ENCODE data around the gene FBXO31.
"Not testable (repeated sequence)": the region's sequence is repeated elsewhere in the genome, so short reads cannot be mapped to it uniquely, and the experiment has no call there.

Gene FBXO31

DNA sequence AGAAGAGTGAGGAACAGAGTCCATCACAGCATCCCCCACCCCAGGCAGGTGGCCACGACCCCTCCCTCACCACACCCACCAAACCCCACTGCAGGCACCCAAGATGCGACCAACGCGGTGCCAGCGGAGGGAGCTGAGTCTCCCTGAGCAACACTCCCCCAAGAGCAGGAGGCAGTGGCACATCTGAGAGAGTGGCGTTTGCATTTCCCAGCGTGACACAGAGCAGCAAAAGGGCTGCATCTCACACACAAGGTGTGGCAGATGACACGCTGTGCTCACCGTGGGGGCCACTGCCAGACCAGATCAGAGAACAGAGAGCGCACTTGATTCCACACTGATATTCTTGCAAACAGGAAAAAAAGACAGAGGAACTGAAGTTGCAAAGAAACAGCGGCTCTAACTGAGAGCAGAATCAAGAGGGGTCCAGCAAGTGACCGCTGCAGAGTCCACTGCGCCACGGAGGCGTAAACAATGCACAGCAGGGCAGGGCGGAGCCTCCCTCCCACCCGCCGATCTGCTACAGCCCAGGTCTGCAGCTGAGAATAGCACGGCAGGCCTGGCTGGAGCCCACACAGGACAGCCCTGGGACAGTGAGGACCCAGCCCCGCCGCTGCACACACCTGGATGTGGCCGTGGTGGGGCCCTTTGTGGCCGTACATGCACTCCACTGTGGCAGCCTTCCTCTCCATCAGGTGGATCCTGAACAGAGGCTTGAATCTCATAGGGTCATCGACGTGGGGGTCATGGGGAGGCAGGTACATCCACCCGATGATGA lies 40.4 kb downstream of the FBXO31 start:
- DNase-seq (ENCODE audit: low spot score): no peak

DNA sequence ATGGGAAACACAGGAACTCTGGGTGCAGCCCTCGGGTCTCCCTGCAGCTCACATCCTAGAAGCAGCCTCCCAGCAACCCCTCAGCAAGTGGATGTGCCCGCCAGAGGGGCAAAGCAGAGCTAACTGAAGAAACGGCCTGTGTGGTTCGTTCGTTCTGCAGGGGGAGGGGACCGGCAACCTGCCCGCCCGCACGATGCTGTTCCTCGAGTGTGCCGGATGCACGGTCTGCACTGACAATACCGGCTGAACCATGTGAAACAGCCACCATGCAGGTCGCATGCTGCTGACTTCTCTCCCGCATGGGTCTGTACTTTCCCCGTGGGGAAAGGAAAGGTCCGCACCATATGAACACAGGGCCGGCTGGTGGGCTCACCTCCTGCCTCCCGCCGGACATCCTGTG lies 41.1 kb downstream of the FBXO31 start:
- no peak for DNase-seq (ENCODE audit: low spot score)

DNA sequence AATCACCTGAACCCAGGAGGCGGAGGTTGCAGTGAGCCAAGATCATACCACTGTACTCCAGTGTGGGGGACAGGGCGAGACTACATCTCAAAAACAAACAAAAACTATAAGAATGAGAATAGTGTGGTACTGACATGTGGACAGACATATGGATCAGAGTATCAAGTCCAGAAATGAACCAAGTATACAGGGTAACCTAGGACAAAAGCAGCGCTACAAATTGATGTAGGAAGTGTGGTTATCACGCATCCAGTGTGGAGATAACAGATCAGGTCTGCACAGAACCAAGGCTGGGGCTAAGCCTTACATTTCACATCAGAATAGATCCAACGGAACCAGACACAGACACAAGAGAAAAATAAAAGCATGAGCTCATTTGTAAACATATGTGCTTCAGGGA lies 43.4 kb downstream of the FBXO31 start:
- DNase-seq (ENCODE audit: low spot score): no peak

- DNase-seq (ENCODE audit: low spot score): not testable (repeated sequence)
These were observed 43.9 kb downstream of the FBXO31 start for GRCh38 chr16:87339724-87340105.

DNA sequence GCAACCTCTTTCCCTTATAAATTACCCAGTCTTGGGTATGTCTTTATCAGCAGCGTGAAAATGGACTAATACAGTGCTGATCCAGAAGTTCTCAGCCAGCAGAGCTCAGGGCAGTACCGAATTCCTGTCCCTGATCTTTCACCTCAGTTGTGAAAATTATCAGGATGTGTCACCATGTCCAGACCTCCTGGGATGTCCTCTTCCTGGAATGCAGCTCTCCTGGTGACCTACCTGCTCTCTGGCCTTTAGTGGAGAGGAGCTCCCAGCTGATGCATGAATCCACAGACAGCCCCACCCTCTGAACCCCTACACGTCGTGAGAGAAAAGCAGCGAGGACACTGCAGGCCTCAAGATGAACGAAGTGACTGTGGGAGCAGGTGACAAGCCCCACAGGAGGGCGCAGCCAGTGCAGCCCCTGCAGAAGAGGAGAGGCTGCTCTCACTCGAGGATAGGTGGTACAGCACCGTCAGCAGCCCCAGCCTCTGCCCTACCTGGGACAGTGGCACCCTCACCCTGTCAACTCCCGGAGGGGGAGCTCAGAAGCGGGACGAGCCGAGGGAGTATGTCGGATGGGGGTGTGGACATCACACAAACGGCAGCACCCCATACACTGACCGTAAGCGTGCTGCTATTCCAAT lies 44.4 kb downstream of the FBXO31 start:
- no peak for DNase-seq (ENCODE audit: low spot score)

DNA sequence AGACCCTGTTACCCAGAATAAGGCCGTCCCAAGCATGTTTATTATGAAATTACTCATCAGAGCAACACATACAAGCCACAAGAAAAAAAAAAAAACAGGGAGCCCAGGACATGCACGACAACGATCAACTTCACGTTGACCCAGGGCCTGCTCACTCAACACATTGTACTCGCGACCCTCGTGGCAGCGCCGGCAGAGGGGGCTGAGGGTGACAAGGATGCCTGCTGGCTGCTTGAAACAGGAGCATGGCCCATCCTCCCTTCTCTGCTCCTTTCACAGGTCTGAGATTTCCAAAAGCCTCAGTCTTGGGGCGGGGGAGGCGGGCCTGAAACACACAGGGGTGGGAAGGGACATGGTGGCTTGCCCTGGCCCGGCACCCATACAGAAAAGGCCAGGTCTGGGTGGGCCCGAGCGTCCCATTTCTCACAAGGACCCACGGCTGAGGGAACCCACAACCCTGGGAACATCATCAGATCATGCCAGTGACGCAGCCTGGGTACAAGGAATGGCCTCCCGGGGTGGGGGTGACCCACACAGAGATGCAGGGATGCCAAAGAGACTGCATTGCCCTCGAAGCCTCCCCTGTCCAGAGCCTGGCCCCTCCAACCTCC lies 45.3 kb downstream of the FBXO31 start:
- DNase-seq (ENCODE audit: low spot score): no peak

DNA sequence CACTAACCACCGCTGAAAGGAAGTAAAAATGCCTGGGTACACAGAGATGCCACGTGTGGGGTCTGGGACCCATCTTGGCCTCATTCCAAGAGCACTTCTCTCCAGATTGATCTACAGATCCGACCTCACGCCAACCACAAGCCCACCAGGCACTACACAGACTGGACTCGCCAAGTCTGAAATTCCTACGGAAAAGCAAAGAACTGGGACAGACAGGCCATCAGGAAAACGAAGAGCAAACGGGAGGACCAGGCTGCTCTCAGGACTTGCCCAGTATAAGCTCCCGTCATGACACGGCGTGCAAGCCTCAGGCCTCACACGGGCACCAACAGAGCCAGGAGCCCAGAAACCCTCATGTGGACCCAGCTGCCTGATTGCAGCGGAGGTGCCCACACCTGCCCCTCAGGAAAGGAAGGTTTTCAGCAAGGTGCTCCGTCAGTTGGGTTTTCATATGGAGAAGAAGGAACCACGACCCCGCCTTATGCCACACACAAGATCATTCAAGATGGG lies 46.3 kb downstream of the FBXO31 start:
- no peak for DNase-seq (ENCODE audit: low spot score)

DNA sequence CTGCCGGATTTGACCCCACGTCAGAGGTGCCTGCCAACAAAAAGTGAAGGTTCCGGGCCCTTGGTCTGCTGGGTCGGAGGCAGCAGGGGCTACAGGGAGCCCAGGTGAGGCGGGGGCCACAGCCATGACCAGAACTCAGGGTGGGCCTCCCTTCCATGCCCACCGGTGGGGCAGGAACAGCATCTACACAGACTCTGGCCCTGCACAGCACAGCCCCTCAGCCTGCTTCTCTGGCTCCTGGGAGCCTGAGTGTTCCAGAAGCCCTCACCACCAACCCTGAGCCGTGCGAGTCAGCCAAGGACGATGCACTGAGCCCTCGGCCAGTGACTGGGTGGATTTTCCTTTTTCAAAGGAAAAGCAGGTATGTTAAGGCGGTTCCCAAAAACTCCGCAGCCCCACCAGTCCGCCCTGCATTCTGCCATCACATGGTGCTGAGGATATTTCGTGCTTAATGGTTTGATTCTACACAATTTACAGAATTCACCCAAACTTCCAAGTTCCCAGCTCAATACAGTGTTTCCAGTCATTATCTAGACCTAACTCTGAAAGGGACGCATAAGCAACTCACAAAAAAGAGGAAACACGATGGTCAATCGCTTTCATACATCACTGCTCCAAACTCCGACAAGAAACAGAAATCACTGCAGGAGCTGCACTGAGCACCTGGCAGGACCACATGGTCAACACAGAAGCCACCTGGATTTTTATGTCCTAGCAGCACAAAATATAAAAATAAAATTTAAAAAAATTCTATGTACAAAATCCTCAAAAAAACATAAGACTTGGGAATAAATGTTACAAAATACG lies 46.9 kb downstream of the FBXO31 start:
- no peak for DNase-seq (ENCODE audit: low spot score)

DNA sequence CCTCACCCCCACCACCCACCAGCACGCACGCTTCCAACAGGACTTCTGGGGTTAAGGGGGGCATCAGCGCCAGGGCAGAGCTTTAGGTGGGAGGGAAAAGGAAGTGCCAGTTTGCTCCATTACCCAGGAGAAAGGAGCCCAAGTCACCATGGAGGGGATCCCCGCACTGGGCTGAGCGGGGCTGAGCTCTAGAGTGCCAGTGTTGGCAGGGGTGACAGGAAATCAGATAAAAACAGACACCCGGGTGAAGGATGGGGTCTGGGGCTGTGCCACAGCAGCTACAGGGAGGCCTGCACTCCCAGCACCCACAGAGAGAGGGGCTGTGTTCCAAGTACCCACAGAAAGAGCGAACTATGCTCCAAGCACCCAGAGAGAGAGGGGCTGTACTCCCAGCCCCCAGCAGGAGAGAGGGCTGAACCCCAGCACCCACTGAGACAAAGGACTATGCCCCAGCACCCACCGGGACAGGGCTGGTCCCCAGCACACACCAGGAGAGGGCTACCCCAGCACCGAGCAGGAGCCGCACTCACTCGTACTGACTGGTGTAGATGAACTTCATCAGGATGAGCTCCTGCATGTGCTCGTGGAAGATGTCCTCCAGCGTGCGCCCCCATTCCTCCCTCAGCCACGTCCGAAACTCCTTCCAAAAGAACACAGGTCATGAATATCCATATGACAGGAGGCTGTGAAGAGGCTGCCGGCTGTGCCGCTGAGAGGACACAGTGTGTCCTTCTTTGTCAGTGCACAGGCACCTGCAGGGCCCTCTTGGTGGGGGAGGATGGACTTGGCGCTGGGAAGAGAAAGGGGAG lies 47.7 kb downstream of the FBXO31 start:
- no peak for DNase-seq (ENCODE audit: low spot score)

- no peak for DNase-seq (ENCODE audit: low spot score)
These were observed 48.6 kb downstream of the FBXO31 start for GRCh38 chr16:87334651-87335624.

DNA sequence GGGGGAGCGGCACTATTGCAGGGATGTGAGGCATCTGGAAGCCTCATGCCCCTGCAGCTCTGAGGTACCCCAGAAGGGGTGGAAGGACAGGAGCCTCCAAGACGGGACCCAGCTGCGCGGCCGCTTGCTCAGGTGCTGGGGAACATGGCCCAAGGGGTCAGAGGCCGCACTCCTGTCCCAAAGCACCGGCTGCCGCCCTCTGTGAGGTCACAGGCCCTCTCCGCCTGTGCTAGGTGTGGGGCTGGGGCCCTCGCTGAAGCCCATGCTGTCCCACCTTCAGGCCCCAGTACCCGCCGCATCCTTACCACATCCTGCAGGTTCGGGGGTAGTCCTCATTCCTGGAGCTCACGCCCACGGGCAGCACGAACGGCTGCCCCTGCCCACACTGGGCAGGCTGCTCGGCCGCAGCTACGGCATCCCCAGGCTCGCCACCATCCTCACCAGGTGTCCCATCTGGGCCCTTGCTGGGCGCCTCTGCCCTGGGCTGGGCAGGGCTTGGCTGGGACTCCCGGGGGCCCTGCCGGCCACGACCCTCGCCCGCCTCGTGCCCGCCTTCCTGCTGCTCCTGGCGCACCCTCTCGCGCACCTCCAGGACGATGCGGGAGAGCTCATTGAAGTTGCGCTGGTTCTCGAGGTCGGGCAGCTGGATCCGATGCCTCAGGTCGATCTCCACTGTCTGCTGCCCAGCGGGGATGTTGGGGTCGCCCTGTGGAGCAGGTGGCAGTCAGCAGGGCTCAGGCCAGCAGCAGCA lies 49.8 kb downstream of the FBXO31 start:
- no peak for DNase-seq (ENCODE audit: low spot score)

- no peak for DNase-seq (ENCODE audit: low spot score)
These were observed 50.5 kb downstream of the FBXO31 start for GRCh38 chr16:87333101-87333500.

DNA sequence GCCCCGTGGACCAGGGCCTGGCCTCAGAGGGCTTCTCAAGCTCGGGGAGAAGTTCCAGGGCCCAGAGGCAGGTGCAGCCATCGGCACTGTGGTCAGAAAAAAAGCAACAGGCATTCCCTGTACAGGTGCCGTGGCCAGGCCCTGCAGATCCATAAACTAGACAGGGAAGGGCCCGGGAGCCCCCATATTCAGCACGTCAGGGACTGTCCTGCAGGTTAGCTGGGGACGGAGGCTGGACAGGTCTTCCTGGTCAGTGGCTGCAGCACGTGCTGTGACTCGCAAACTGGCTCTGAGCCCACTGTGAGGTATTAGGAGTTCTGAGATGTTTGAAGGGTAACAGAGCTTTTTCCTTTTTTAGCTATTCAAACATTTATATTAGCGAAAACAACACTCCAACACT lies 51.4 kb downstream of the FBXO31 start:
- no peak for DNase-seq (ENCODE audit: low spot score)

- no peak for DNase-seq (ENCODE audit: low spot score)
These were observed 52.3 kb downstream of the FBXO31 start for GRCh38 chr16:87331241-87331801.

- DNase-seq (ENCODE audit: low spot score): no peak
These were observed 52.9 kb downstream of the FBXO31 start for GRCh38 chr16:87330646-87331045.

- no peak for DNase-seq (ENCODE audit: low spot score)
These were observed 53.3 kb downstream of the FBXO31 start for GRCh38 chr16:87330257-87330624.

GRCh38 chr16:87329436-87330256 lies 53.9 kb downstream of the FBXO31 start:
- DNase-seq (ENCODE audit: low spot score): no peak

GRCh38 chr16:87328846-87329245 lies 54.7 kb downstream of the FBXO31 start:
- DNase-seq (ENCODE audit: low spot score): no peak

All from activated CD4-positive, alpha-beta T cell treated with anti-CD3 and anti-CD28 coated beads, Interleukin-2, Interleukin-4, amounts not matched to agents 100 ng/mL and 50 ng/mL, durations not matched to agents 16 hours and 8 hours (primary cell).